ENCODE results near the gene FARP1. TPM values are rescaled to one million over a fixed set of nuclear protein-coding genes. Genes with fewer than 3 reads are reported as not detected.

Gene FARP1
- total and polyA plus RNA-seq, 7 donors: 6.9 to 96.4 (median 32.9) TPM

- H3K27ac ChIP-seq: no peak overlapping the region
- 86 to 92% methylated on average over 8 of the region's 8 CpGs for WGBS, 2 donors
- no peaks in the 10 kb centered on the region for H3K27me3 ChIP-seq
- intact Hi-C loops (cut with DNase I): no loop called here
- H3K4me3 ChIP-seq: no peak overlapping the region
- TF ChIP-seq CTCF (IDR thresholded peaks at IDR 0.05) (no peak), EP300 (IDR thresholded peaks at IDR 0.05) (no peak), POLR2A (IDR thresholded peaks at IDR 0.05) (no peak), POLR2AphosphoS5 (IDR thresholded peaks at IDR 0.05) (no peak)
- H3K9me3 ChIP-seq: no peaks in the 10 kb centered on the region
- H3K4me1 ChIP-seq: no peaks in the 10 kb centered on the region
- H3K36me3 ChIP-seq: no peaks in the 10 kb centered on the region
- DNase-seq: no peak
These were observed 197.0 kb downstream of the FARP1 start for GRCh38 chr13:98339684-98340425.

- TF ChIP-seq POLR2A (IDR thresholded peaks at IDR 0.05) (no peak), EP300 (IDR thresholded peaks at IDR 0.05) (no peak), POLR2AphosphoS5 (IDR thresholded peaks at IDR 0.05) (no peak), CTCF (IDR thresholded peaks at IDR 0.05) (no peak)
- Histone ChIP-seq H3K36me3 (no peaks in the 10 kb centered on the region), H3K4me1 (peaks cover 0 to 3% (median under 1%) of the 10 kb centered on the region in 4 donors), H3K9me3 (no peaks in the 10 kb centered on the region), H3K27me3 (no peaks in the 10 kb centered on the region), H3K4me3 (no peak overlapping the region), H3K27ac (no peak overlapping the region)
- no peak for DNase-seq
- intact Hi-C loops (cut with DNase I): no loop called here
- WGBS, 2 donors: 93% methylated on average over 4 of the region's 4 CpGs
These were observed 200.1 kb downstream of the FARP1 start for GRCh38 chr13:98342953-98343352.

- no peak for DNase-seq
- no peak overlapping the region for H3K4me3 ChIP-seq
- H3K27me3 ChIP-seq: no peaks in the 10 kb centered on the region
- peaks cover 0 to 8% (median 5%) of the 10 kb centered on the region in 4 donors for H3K4me1 ChIP-seq
- no peak overlapping the region for H3K27ac ChIP-seq
- 91 to 93% methylated on average over 10 of the region's 10 CpGs for WGBS, 2 donors
- intact Hi-C loops (cut with DNase I): no loop called here
- TF ChIP-seq POLR2A (IDR thresholded peaks at IDR 0.05) (no peak), EP300 (IDR thresholded peaks at IDR 0.05) (no peak), CTCF (IDR thresholded peaks at IDR 0.05) (no peak), POLR2AphosphoS5 (IDR thresholded peaks at IDR 0.05) (no peak)
- no peaks in the 10 kb centered on the region for H3K9me3 ChIP-seq
- H3K36me3 ChIP-seq: no peaks in the 10 kb centered on the region
These were observed 200.6 kb downstream of the FARP1 start for GRCh38 chr13:98343461-98343860.

GRCh38 chr13:98344392-98344791, 201.5 kb downstream of the FARP1 start:
- Histone ChIP-seq H3K27me3 (no peaks in the 10 kb centered on the region), H3K27ac (no peak overlapping the region), H3K4me1 (peaks cover 0 to 16% (median 9%) of the 10 kb centered on the region in 4 donors), H3K36me3 (no peaks in the 10 kb centered on the region), H3K9me3 (no peaks in the 10 kb centered on the region), H3K4me3 (no peak overlapping the region)
- WGBS, 2 donors: 93 to 94% methylated on average over 10 of the region's 10 CpGs
- TF ChIP-seq EP300 (IDR thresholded peaks at IDR 0.05): no peak
- no peak for TF ChIP-seq POLR2AphosphoS5 (IDR thresholded peaks at IDR 0.05)
- TF ChIP-seq CTCF (IDR thresholded peaks at IDR 0.05): no peak
- no peak for DNase-seq
- intact Hi-C loops (cut with DNase I): no loop called here

Measured in sigmoid colon (tissue), 7 donors.